ENCODE measurements around the gene ANKRD53. TPM values are rescaled to one million over a fixed set of nuclear protein-coding genes. Genes with fewer than 3 reads are reported as not detected.

Gene ANKRD53
- total RNA-seq, 1 donor from 2014 or later = not detected

- DNase-seq (ENCODE audit: low spot score) = no peak
Measured at GRCh38 chr2:70943205-70943871, 35.1 kb upstream of the ANKRD53 start.

- DNase-seq (ENCODE audit: low spot score) = no peak
Measured at GRCh38 chr2:70944111-70944690, 34.2 kb upstream of the ANKRD53 start.

- DNase-seq (ENCODE audit: low spot score) = peak; percentile 63
Measured at GRCh38 chr2:70946832-70947442, 31.5 kb upstream of the ANKRD53 start.

- DNase-seq (ENCODE audit: low spot score) = no peak
Measured at GRCh38 chr2:70947556-70948184, 30.8 kb upstream of the ANKRD53 start.

- peak; percentile 82 for DNase-seq (ENCODE audit: low spot score)
Measured at GRCh38 chr2:70948337-70949003, 30.0 kb upstream of the ANKRD53 start.

- DNase-seq (ENCODE audit: low spot score) = no peak
Measured at GRCh38 chr2:70949086-70949485, 29.3 kb upstream of the ANKRD53 start.

- DNase-seq (ENCODE audit: low spot score) = no peak
Measured at GRCh38 chr2:70954886-70955285, 23.5 kb upstream of the ANKRD53 start.

- no peak for DNase-seq (ENCODE audit: low spot score)
Measured at GRCh38 chr2:70956141-70956540, 22.3 kb upstream of the ANKRD53 start.

- no peak for DNase-seq (ENCODE audit: low spot score)
Measured at GRCh38 chr2:70957798-70958197, 20.6 kb upstream of the ANKRD53 start.

- no peak for DNase-seq (ENCODE audit: low spot score)
Measured at GRCh38 chr2:70958759-70959158, 19.7 kb upstream of the ANKRD53 start.

- DNase-seq (ENCODE audit: low spot score) = no peak
Measured at GRCh38 chr2:70959271-70959761, 19.1 kb upstream of the ANKRD53 start.

- no peak for DNase-seq (ENCODE audit: low spot score)
Measured at GRCh38 chr2:70959851-70960832, 18.3 kb upstream of the ANKRD53 start.

- DNase-seq (ENCODE audit: low spot score) = no peak
Measured at GRCh38 chr2:70960833-70961647, 17.4 kb upstream of the ANKRD53 start.

GRCh38 chr2:70961648-70961994, 16.8 kb upstream of the ANKRD53 start:
- no peak for DNase-seq (ENCODE audit: low spot score)

- no peak for DNase-seq (ENCODE audit: low spot score)
Measured at GRCh38 chr2:70962211-70962884, 16.1 kb upstream of the ANKRD53 start.

- DNase-seq (ENCODE audit: low spot score) = no peak
Measured at GRCh38 chr2:70962885-70963878, 15.2 kb upstream of the ANKRD53 start.

- DNase-seq (ENCODE audit: low spot score) = no peak
Measured at GRCh38 chr2:70964133-70964532, 14.3 kb upstream of the ANKRD53 start.
